Activated T-helper 9 cell treated with anti-CD3 and anti-CD28 coated beads, Interleukin-2, amount 50 U/mL, for 16 hours (primary cell): ENCODE measurements around the gene CCP110.
"Not testable (repeated sequence)": the region's sequence is repeated elsewhere in the genome, so short reads cannot be mapped to it uniquely, and the experiment has no call there.

ENCODE experiments used
- DNase-seq: peaks from one replicate; pipeline ENCODE4 v3.0.0-alpha.2; 2020; ENCODE audit warnings: low read depth

The CCP110 gene

DNA sequence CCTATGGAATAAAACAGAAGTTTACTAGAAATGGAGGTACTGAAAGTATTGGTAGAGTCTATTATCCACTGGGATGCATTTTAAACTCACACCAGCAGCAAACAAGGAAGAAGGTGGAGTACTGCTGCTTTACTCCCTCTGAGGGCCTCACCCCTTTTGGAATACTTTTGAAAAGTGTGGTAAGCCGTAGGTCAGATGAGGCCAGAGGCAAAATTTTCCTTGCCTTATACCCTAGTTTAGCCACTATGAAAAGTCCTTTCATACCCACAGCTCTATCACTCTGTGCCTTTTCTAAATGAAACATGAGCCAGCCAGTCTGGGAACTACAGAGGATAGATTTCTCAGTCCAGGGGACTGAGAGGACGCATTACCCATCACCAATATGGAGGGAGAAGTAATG lies 15.9 kb upstream of the CCP110 start:
- no peak for DNase-seq

GRCh38 chr16:19512297-19512696 lies 11.4 kb upstream of the CCP110 start:
- no peak for DNase-seq

DNA sequence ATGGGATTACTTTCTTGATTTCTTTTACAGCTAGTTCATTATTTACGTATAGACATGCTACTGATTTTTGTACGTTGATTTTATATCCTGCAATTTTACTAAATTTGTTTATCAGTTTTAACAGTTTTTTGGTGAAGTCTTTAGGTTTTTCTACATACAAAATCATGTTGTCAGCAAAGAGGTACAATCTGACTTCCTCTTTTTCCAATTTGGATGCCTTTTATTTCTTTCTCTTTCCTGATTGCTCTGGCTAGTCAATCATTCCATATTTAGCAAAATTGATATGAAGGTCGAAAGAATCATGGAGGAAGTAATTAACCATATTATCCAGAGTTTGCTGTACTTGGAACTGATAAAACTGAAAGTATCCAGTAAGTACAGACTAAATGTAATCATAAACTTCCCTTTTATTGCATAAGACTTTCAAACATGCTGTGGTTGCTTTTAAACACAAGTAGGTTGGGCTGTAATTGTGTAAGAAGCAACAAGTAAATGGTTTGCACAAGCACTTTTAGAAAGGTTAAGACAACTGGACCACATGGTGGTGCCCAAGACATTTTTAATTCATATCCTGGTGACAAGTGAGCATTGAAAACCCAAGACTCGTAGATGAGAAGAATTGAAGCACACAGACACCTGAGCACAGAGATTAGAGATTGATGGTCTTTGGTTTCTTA lies 10.2 kb upstream of the CCP110 start:
- no peak for DNase-seq

DNA sequence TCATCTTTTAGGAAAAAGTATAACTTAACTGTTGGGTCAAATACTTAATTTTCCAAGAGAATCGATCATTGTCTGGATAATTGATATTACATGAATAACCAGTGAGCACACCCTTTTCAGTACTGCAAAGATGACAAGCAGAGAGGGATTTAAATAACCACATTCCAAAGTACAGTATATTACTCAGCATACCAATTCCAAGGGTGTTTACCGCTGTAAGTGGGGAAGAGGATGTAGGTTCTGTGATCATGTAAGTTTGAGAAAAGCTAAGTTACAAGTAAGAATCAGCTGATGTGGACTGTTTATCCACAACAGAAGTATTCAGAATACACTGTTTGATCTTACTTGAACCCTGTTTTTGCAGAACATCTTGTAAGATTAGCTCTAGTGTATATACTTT lies 8.0 kb upstream of the CCP110 start:
- no peak for DNase-seq

DNA sequence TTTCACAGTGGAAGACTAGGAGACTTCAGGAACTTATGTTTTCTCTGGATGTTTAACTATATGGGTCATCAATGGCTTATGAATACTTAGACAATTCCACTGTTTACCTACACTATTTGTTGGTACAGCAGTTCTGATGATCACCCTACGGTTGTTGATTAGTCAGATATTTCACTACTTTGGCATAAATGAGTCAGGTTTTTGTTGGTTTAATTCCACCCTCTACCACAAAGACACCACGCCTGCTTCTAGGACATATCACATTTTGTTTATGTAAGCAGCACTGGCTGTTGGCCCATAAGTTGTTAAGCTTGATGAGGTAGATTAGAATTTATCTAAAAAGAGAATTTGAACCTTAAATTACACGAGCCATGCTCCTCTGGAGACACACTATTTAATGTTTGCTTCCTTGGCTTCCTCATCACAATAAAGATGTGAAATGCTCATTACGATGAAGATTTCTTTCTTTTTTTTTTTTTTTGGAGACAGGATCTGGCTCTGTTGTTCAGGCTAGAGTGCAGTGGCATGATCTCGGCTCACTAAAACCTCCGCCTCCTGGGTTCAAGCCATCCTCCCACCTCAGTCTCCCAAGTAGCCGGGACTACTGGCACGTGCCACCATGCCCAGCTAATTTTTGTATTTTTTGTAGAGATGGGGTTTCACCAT lies 6.2 kb upstream of the CCP110 start:
- DNase-seq = no peak

GRCh38 chr16:19518388-19518787 lies 5.4 kb upstream of the CCP110 start:
- no peak for DNase-seq

DNA sequence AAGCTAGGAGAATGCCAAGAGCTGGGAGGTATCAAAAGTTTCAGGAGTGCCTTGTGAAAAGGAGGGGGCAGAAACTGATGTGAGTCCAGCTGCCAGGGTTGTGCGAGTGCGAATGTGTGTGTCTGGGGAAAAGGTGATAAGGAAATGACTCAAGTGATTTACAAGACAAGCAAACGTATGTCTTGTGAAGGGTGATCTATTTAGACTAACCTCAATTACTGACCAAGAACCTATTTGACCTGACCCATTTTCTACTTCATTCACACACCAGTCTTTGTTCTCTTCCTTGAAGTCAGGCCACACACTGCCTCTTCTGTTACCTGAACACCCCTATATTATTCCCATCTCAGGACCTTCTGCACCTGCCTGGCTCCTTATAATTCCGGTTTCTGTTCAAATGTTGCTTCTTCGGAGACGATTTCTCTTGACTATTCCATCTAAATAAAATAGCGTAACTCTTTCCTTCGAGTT lies 2.8 kb upstream of the CCP110 start:
- DNase-seq = no peak

- peak; percentile 92 for DNase-seq
Observed at GRCh38 chr16:19521471-19522396, 2.0 kb upstream of the CCP110 start, which contains the start of gene GDE1. Gene GDE1 (minus strand): TSS chr16:19522098. CDS start chr16:19521964, 134 bp downstream.

- no peak for DNase-seq
Observed at GRCh38 chr16:19522397-19522732, 1.4 kb upstream of the CCP110 start.

GRCh38 chr16:19522760-19523159 lies 982 bp upstream of the CCP110 start:
- no peak for DNase-seq

GRCh38 chr16:19523184-19523558 lies 571 bp upstream of the CCP110 start:
- no peak for DNase-seq

- no peak for DNase-seq
Observed at GRCh38 chr16:19524356-19524615, 544 bp downstream of the CCP110 start.

- no peak for DNase-seq
Observed at GRCh38 chr16:19524616-19525384, 1.1 kb downstream of the CCP110 start.

- no peak for DNase-seq
Observed at GRCh38 chr16:19525385-19525723, 1.6 kb downstream of the CCP110 start.

DNA sequence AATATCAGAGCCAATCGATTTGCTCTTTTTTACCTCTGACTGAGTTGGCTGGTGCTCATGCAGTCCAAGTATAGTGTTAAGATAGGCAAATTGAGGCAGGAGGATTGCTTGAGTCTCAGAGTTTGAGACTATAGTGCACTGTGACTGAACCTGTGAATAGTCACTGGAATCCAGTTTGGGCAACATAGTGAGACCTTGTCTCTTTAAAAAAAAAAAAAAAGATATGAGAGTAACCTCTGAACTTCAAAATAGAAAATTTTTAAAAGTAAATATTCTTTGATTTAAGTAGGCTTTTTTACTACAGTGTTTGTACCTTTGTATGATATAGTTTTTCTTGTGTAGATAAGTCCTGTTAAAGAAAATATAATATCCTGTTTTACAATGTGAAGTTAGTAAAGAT lies 3.4 kb downstream of the CCP110 start:
- DNase-seq = no peak

DNA sequence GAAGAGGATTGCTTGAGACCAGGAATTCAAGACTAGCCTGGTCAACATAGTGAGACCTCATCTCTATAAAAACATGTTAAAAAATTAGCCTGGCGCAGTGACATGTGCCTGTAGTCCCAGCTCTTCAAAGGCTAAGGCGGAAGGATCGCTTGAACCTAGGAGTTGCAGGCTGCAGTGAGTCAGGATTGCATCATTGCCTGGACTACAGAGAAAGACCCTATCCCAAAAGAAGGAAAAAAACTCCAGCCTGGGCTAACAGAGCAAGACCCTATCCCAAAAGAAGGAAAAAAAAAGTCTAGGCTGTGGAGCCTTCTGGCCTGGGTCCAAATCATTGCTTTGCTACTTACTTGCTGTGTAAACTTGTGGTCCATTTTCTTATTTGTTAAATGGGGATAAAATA lies 4.9 kb downstream of the CCP110 start:
- DNase-seq = no peak

- DNase-seq = no peak
Observed at GRCh38 chr16:19532601-19533000, 8.9 kb downstream of the CCP110 start.

DNA sequence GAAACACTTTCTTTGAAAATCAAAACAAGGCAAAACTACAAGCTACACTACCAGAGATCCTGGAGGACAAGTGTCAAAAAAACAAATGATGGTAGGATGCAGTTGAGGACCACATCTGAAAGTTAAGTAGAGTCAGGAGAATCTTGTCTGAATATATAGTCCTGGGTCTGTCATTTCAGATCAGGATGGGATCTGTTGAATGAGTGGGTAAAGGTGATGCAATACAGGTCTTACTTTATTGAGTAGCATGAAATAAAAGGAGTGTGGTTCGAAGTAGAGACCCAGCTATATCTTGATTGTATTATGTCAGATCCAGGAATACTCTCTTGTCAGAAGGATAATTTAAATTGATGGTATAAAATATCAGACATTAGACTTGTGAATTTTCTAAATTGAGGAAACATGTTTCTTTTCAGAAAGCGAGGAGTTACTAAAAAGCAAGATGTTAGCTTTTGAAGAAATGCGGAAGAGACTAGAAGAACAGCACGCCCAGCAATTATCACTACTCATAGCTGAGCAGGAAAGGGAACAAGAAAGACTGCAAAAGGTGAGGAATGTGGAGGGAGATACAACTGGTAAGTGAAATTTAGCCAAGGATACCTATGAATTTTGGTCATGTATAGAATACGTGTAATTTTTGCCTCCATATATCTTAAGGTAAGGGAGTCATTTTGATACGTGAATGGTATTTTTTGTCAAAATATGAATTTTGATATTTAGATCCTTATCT lies 16.7 kb downstream of the CCP110 start:
- no peak for DNase-seq

- DNase-seq = no peak
Observed at GRCh38 chr16:19542138-19542821, 18.5 kb downstream of the CCP110 start.

- not testable (repeated sequence) for DNase-seq
Observed at GRCh38 chr16:19543278-19543996, 19.7 kb downstream of the CCP110 start.
